Trophoblast cell (in vitro differentiated cells and primary cell): ENCODE results near the gene OTOL1.

Experiments used
- DNase-seq, 2 donors: peaks; one replicate each; pipeline ENCODE4 v3.0.0-alpha.2; 2016
- H2AFZ ChIP-seq: 2 replicates; pipeline ENCODE4 v1.6.1; 2013; ENCODE audit warnings: low read length, moderate library complexity, mild to moderate bottlenecking; ENCODE audit not compliant: insufficient read depth, poor library complexity
- H2AK5ac ChIP-seq: 2 replicates; pipeline ENCODE4 v1.6.1; 2013; ENCODE audit warnings: mild to moderate bottlenecking, low read length
- H2BK120ac ChIP-seq: 2 replicates; pipeline ENCODE4 v1.6.1; 2013; ENCODE audit warnings: low read length, mild to moderate bottlenecking, moderate library complexity; ENCODE audit not compliant: insufficient read depth, poor library complexity
- H2BK12ac ChIP-seq: 2 replicates; pipeline ENCODE4 v1.6.1; 2013; ENCODE audit warnings: mild to moderate bottlenecking, low read length, moderate library complexity
- H2BK5ac ChIP-seq: 2 replicates; pipeline ENCODE4 v1.6.1; 2013; ENCODE audit warnings: low read length, low read depth, moderate library complexity, mild to moderate bottlenecking; ENCODE audit not compliant: poor library complexity
- H3K14ac ChIP-seq: 2 replicates; pipeline ENCODE4 v1.6.1; 2013; ENCODE audit warnings: mild to moderate bottlenecking, low read length
- H3K18ac ChIP-seq: 2 replicates; pipeline ENCODE4 v1.6.1; 2013; ENCODE audit warnings: mild to moderate bottlenecking, low read length
- H3K23ac ChIP-seq: 2 replicates; pipeline ENCODE4 v1.6.1; 2013; ENCODE audit warnings: low read length
- H3K27ac ChIP-seq: 2 replicates; pipeline ENCODE4 v1.5.1; 2013; ENCODE audit warnings: low read depth, mild to moderate bottlenecking, inconsistent platforms, low read length, moderate library complexity
- H3K27me3 ChIP-seq: 2 replicates; pipeline ENCODE4 v1.6.1; 2013; ENCODE audit warnings: inconsistent platforms, mild to moderate bottlenecking, low read length, moderate library complexity; ENCODE audit not compliant: insufficient read depth
- H3K36me3 ChIP-seq, 2 experiments: 1 replicate in 1 of 2; 2 replicates in 1 of 2; pipeline ENCODE4 v1.6.1; 2013; ENCODE audit warnings: low read length in 2 of 2, mild to moderate bottlenecking in 2 of 2, moderate library complexity in 1 of 2; ENCODE audit not compliant: insufficient read depth in 2 of 2, control insufficient read depth in 1 of 2
- H3K4ac ChIP-seq: 2 replicates; pipeline ENCODE4 v1.6.1; 2013; ENCODE audit warnings: low read depth, mild to moderate bottlenecking, low read length, moderate library complexity
- H3K4me1 ChIP-seq, 2 experiments: 1 replicate in 1 of 2; 2 replicates in 1 of 2; pipeline ENCODE4 v1.6.1; 2013; ENCODE audit warnings: low read length in 2 of 2, mild to moderate bottlenecking in 2 of 2, moderate library complexity in 1 of 2; ENCODE audit not compliant: insufficient read depth in 2 of 2, control insufficient read depth in 1 of 2
- H3K4me2 ChIP-seq: 2 replicates; pipeline ENCODE4 v1.6.1; 2013; ENCODE audit warnings: inconsistent platforms, mild to moderate bottlenecking, low read length, moderate library complexity
- H3K4me3 ChIP-seq: 2 replicates; pipeline ENCODE4 v1.5.1; 2013; ENCODE audit warnings: mild to moderate bottlenecking, low read depth, low read length, inconsistent platforms
- H3K79me1 ChIP-seq: one replicate; pipeline ENCODE4 v1.6.1; 2013; ENCODE audit warnings: low read length
- H3K79me2 ChIP-seq: 2 replicates; pipeline ENCODE4 v1.6.1; 2013; ENCODE audit warnings: low read length, mild to moderate bottlenecking; ENCODE audit not compliant: control insufficient read depth, insufficient read depth, poor library complexity
- H3K9ac ChIP-seq: 2 replicates; pipeline ENCODE4 v1.6.1; 2013; ENCODE audit warnings: mild to moderate bottlenecking, low read length
- H3K9me3 ChIP-seq: 2 replicates; pipeline ENCODE4 v1.6.1; 2013; ENCODE audit warnings: low read depth, mild to moderate bottlenecking, control low read depth, inconsistent platforms, low read length; ENCODE audit not compliant: insufficient read depth
- H4K12ac ChIP-seq: 2 replicates; pipeline ENCODE4 v1.6.1; 2013; ENCODE audit warnings: low read depth, mild to moderate bottlenecking, low read length, moderate library complexity
- H4K8ac ChIP-seq: 2 replicates; pipeline ENCODE4 v1.6.1; 2013; ENCODE audit warnings: low read depth, mild to moderate bottlenecking, low read length, moderate library complexity
- H4K91ac ChIP-seq: one replicate; pipeline ENCODE4 v1.6.1; 2013; ENCODE audit warnings: low read depth, mild to moderate bottlenecking, low read length, moderate library complexity
- WGBS: extraction: QIAGEN DNeasy Blood & Tissue Kit; methylation state at CpG from one replicate; pipeline ENCODE4 v1.1.7; 2013; ENCODE audit warnings: missing lambda C conversion rate; ENCODE audit not compliant: insufficient read length, insufficient coverage; ENCODE audit errors: extremely low coverage; 5-methylcytosine and 5-hydroxymethylcytosine counted together

The OTOL1 gene

DNA sequence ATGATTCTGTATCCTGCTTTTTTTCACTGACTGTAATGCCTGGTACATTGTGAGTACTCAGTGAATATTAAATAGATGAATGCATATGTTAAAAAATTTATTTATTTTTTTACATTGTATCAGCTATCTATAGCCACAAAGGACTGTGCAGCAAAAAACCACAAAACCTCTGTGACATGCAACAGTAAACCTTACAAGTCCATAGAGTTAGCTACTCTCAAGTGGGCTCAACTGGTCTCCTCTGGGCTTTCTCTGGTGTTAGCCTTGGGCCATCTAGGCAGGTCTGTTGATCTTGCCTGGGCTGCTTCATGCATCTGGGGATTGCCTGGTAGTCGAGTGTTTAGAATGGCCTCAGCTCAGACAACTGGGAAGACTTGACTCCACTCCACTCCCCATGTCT is 35.3 kb downstream of the OTOL1 start:
- no peak overlapping the region for H4K8ac ChIP-seq
- no peaks in the 10 kb centered on the region for H3K9me3 ChIP-seq
- H2BK120ac ChIP-seq = no peak overlapping the region
- no peak overlapping the region for H4K12ac ChIP-seq
- no peaks in the 10 kb centered on the region for H3K36me3 ChIP-seq
- H3K14ac ChIP-seq = no peak overlapping the region
- H3K79me2 ChIP-seq = no peaks in the 10 kb centered on the region
- no peak overlapping the region for H4K91ac ChIP-seq
- DNase-seq = no peak
- H3K18ac ChIP-seq = no peak overlapping the region
- H3K4ac ChIP-seq = no peak overlapping the region
- H3K4me1 ChIP-seq = no peaks in the 10 kb centered on the region
- no peak overlapping the region for H2BK5ac ChIP-seq
- no peaks in the 10 kb centered on the region for H3K27me3 ChIP-seq
- no CpG with 5 or more reads among the region's 1 CpG for WGBS
- H3K4me3 ChIP-seq = no peak overlapping the region
- no peak overlapping the region for H3K27ac ChIP-seq
- no peak overlapping the region for H2AFZ ChIP-seq
- no peak overlapping the region for H3K4me2 ChIP-seq
- H3K79me1 ChIP-seq = no peaks in the 10 kb centered on the region
- H2BK12ac ChIP-seq = no peak overlapping the region
- no peak overlapping the region for H2AK5ac ChIP-seq
- no peak overlapping the region for H3K9ac ChIP-seq
- H3K23ac ChIP-seq = no peak overlapping the region

DNA sequence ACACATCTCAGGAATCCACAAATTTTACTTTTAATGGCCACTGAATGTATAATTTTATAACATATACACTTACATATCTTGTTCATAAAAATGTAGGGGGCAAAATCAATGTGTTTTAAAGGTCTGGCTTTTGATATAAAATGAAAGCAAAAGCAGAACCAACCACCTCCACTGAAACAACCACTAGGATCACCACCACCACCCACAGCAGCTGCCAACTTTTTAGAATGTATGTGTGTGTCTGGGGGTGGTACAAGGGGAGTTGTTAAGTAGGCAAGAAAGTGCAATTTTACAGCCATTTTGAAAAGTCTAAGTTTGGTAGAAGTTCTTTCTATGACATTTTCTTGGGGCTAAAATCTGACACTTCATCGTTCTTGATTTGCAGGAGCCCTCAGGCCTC is 44.0 kb downstream of the OTOL1 start:
- DNase-seq = no peak

DNA sequence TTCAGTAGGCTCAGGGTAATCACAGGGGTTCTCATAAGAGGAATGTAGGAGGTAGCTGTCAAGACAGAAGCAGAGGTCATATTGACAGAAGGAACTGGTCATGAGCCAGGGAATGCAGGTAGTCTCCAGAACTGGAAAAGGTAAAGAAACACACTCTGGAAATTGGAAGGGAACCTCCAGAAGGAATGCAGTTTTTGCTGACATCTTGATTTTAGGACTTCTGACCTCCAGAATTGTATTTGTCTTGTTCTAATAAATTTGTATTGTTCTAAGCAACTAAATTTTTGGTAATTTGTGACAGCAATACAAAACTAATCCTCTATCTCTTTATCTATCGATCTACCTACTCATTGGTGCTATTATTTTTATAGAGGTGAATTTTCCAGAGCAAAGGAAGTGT is 49.2 kb downstream of the OTOL1 start:
- Histone ChIP-seq H4K8ac (no peak overlapping the region), H3K4me1 (no peaks in the 10 kb centered on the region), H3K36me3 (no peaks in the 10 kb centered on the region), H3K4me2 (no peak overlapping the region), H2AK5ac (no peak overlapping the region), H3K18ac (no peak overlapping the region), H3K9ac (no peak overlapping the region), H2AFZ (no peak overlapping the region), H3K27me3 (no peaks in the 10 kb centered on the region), H3K4ac (no peak overlapping the region), H3K79me2 (no peaks in the 10 kb centered on the region), H3K4me3 (no peak overlapping the region), H2BK120ac (no peak overlapping the region), H2BK12ac (no peak overlapping the region), H3K27ac (no peak overlapping the region), H4K12ac (no peak overlapping the region), H3K79me1 (no peaks in the 10 kb centered on the region), H3K9me3 (no peaks in the 10 kb centered on the region), H3K14ac (no peak overlapping the region), H2BK5ac (no peak overlapping the region), H4K91ac (no peak overlapping the region), H3K23ac (no peak overlapping the region)
- no peak for DNase-seq
- no CpG with 5 or more reads among the region's 1 CpG for WGBS

More for the DNA sequence above, 44.0 kb downstream of the OTOL1 start:
- Histone ChIP-seq H4K91ac (no peak overlapping the region), H3K18ac (no peak overlapping the region), H2BK12ac (no peak overlapping the region), H3K36me3 (no peaks in the 10 kb centered on the region), H3K4me1 (no peaks in the 10 kb centered on the region), H2AK5ac (no peak overlapping the region), H3K79me1 (no peaks in the 10 kb centered on the region), H2AFZ (no peak overlapping the region), H3K9me3 (no peaks in the 10 kb centered on the region), H3K4me3 (no peak overlapping the region), H2BK5ac (no peak overlapping the region), H2BK120ac (no peak overlapping the region), H3K23ac (no peak overlapping the region), H3K4ac (no peak overlapping the region), H3K4me2 (no peak overlapping the region), H3K27ac (no peak overlapping the region), H4K8ac (no peak overlapping the region), H4K12ac (no peak overlapping the region), H3K9ac (no peak overlapping the region), H3K14ac (no peak overlapping the region), H3K79me2 (no peaks in the 10 kb centered on the region), H3K27me3 (no peaks in the 10 kb centered on the region)
- no CpG with 5 or more reads among the region's 1 CpG for WGBS

DNA sequence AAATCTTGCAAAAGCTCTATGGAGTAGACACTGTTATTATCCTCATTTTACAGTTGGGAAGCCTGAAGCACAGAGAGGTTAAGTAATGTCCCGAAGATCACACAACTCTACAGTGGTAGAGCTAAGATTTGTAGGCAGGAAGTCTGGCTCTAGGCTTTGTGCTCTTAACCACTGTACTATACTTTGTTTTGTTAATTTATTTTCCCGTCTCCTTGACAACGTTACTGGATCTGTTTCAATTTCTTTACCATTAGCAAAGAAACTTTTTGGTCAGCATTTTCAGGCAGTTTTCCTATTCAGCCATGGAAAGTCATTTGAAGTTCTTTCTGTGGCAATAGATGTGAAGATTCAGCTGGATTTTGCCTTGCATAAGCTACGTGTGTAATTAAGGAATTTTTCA is 51.7 kb downstream of the OTOL1 start:
- Histone ChIP-seq H3K4me2 (no peak overlapping the region), H3K36me3 (no peaks in the 10 kb centered on the region), H3K79me2 (no peaks in the 10 kb centered on the region), H4K12ac (no peak overlapping the region), H3K4ac (no peak overlapping the region), H3K23ac (no peak overlapping the region), H3K9ac (no peak overlapping the region), H3K14ac (no peak overlapping the region), H3K9me3 (no peaks in the 10 kb centered on the region), H2AK5ac (no peak overlapping the region), H3K4me1 (no peaks in the 10 kb centered on the region), H3K18ac (no peak overlapping the region), H2BK12ac (no peak overlapping the region), H4K8ac (no peak overlapping the region), H3K79me1 (no peaks in the 10 kb centered on the region), H2AFZ (no peak overlapping the region), H2BK120ac (no peak overlapping the region), H3K27ac (no peak overlapping the region), H4K91ac (no peak overlapping the region), H2BK5ac (no peak overlapping the region), H3K4me3 (no peak overlapping the region), H3K27me3 (no peaks in the 10 kb centered on the region)
- DNase-seq = peak in 1 of 2 donors; percentile 3
- WGBS = no CpG with 5 or more reads among the region's 4 CpGs
